Immature natural killer cell (primary cell): ENCODE results near the gene NSMF. TPM values are rescaled to one million over a fixed set of nuclear protein-coding genes. Genes with fewer than 3 reads are reported as not detected.

Experiments
- DNase-seq, 3 donors: peaks; one replicate each; pipeline ENCODE4 v3.0.0; 2022; ENCODE audit warnings: mixed read lengths in 1 of 3
- H3K27ac Mint-ChIP-seq, 6 donors: one replicate each; pipeline ENCODE4 v1.8.0; 2020; ENCODE audit warnings: mixed read lengths in 6 of 6, mild to moderate bottlenecking in 5 of 6, inconsistent platforms in 4 of 6, moderate library complexity in 3 of 6
- H3K27me3 Mint-ChIP-seq, 3 donors: one replicate each; pipeline ENCODE4 v1.8.0; 2020 to 2021; ENCODE audit warnings: low read depth in 3 of 3, mild to moderate bottlenecking in 3 of 3, mixed read lengths in 3 of 3, moderate library complexity in 3 of 3, inconsistent platforms in 1 of 3
- H3K36me3 Mint-ChIP-seq, 3 donors: one replicate each; pipeline ENCODE4 v1.8.0; 2020; ENCODE audit warnings: mixed read lengths in 3 of 3, inconsistent platforms in 2 of 3, mild to moderate bottlenecking in 2 of 3
- H3K4me1 Mint-ChIP-seq, 2 donors: one replicate each; pipeline ENCODE4 v1.8.0; 2020; ENCODE audit warnings: inconsistent platforms in 2 of 2, mild to moderate bottlenecking in 2 of 2, mixed read lengths in 2 of 2, moderate library complexity in 1 of 2
- H3K4me3 Mint-ChIP-seq, 5 donors: one replicate each; pipeline ENCODE4 v1.8.0; 2020; ENCODE audit warnings: mild to moderate bottlenecking in 5 of 5, mixed read lengths in 5 of 5, inconsistent platforms in 3 of 5, moderate library complexity in 3 of 5
- H3K9me3 Mint-ChIP-seq, 6 donors: one replicate each; pipeline ENCODE4 v1.8.0; 2020; ENCODE audit warnings: mild to moderate bottlenecking in 6 of 6, mixed read lengths in 6 of 6, inconsistent platforms in 4 of 6, moderate library complexity in 3 of 6
- polyA plus RNA-seq, 3 donors: library from polyadenylated mRNA; unstranded; fragments of 300-500 nt; fragmentation: Illumina TruSeq; gene quantifications; one replicate each; pipeline ENCODE4 v1.2.3, GENCODE V29; 2021

NSMF gene, protein sequence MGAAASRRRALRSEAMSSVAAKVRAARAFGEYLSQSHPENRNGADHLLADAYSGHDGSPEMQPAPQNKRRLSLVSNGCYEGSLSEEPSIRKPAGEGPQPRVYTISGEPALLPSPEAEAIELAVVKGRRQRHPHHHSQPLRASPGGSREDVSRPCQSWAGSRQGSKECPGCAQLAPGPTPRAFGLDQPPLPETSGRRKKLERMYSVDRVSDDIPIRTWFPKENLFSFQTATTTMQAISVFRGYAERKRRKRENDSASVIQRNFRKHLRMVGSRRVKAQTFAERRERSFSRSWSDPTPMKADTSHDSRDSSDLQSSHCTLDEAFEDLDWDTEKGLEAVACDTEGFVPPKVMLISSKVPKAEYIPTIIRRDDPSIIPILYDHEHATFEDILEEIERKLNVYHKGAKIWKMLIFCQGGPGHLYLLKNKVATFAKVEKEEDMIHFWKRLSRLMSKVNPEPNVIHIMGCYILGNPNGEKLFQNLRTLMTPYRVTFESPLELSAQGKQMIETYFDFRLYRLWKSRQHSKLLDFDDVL
- 10 to 100 TPM in 1 of 3 donors, 1 to 10 TPM in 2; 9.4 to 14.3 (median 9.6) TPM for polyA plus RNA-seq

DNA sequence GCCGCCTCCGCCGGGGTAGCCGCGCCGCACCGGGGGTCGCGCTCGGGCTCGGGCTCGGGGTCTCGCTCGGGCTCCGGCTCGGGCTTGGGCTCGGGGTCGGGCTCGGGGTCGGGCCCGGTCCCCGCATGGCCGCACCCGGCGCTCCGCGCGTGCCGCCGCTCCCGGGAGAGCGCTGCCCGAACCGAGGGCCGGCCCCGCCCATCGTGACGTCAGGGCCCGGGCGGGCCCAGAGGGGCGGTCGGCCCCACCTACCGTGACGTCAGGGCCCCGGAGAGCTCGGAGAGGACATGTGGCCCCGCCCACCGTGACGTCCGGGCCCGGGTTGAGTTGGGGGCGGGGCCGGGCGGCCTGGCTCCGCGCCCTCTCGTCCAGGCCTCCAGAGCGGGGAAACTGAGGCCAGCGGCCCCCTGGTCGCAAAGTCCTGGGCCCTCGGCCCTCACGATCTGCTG is at the start of gene NSMF:
Gene NSMF, minus strand, starts transcription at position 183 of the 449 bp plus-strand sequence. CDS start 232 bp downstream, outside the sequence.
- H3K27me3 Mint-ChIP-seq, result peaks cover 5 to 12% (median 7%) of the 10 kb centered on the region in 3 donors
- no peaks in the 10 kb centered on the region for H3K36me3 Mint-ChIP-seq
- H3K27ac Mint-ChIP-seq, result peak within 1 kb of the TSS; percentile 77 to 89 (median 84)
- H3K4me3 Mint-ChIP-seq, result peak within 1 kb of the TSS; percentile 54 to 69 (median 64)
- peaks cover 9 to 42% of the 10 kb centered on the region in 2 donors for H3K4me1 Mint-ChIP-seq
- peak; percentile 94 to 96 (median 96) for DNase-seq
- no peaks in the 10 kb centered on the region for H3K9me3 Mint-ChIP-seq

DNA sequence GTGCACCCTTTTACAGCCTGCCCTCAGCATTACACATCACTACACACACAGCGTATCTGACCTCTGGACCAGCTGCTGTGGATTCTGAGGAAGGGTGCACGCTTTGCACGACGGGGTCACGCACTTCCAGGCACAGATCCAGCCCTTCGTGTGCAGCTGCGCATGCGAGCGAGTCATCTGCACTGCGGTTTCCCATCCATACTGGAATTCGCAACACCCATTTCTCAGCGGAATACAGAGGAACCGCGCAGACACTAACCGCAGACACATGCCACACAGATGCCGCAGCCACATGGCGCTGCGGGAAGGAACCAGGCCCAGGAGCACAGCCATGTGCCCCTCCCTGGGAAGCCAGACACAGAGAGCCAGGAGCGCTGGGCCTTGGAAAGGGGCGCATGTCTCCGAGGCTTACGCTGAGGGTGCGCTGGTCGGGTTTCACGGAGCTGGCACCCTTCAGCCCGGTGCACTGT is 47.6 kb upstream of the NSMF start:
- Mint-ChIP-seq H3K27me3 (peaks cover under 1 to 13% (median 6%) of the 10 kb centered on the region in 3 donors), H3K4me1 (no peaks in the 10 kb centered on the region), H3K36me3 (peaks cover 0 to 7% (median 0%) of the 10 kb centered on the region in 3 donors), H3K9me3 (peaks cover 0 to 1% (median 0%) of the 10 kb centered on the region in 6 donors), H3K27ac (no peak overlapping the region), H3K4me3 (no peak overlapping the region)
- no peak for DNase-seq

DNA sequence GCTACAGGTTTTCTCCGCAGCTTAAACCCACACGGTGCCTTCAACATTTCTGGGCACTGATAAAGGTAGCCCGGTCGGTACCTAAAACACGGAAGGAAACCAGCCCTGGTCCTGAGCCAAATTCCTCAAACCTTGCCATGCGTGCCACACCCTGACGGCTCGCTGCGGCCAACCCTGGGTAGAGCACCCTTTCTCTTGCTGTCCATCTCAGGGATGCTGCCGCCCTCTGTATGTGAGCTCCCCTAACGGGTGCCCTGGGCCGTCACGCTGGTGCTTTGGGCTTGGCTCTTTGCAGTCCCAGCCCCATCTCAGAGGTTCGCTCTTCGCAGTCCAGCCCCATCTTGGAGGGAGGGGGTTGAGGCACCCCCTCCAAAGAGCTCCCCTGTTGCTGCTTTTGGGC is 47.1 kb upstream of the NSMF start:
- H3K4me1 Mint-ChIP-seq, result no peaks in the 10 kb centered on the region
- H3K27me3 Mint-ChIP-seq, result peaks cover 4 to 16% (median 7%) of the 10 kb centered on the region in 3 donors
- H3K27ac Mint-ChIP-seq, result no peak overlapping the region
- peaks cover 0 to 7% (median 0%) of the 10 kb centered on the region in 3 donors for H3K36me3 Mint-ChIP-seq
- DNase-seq, result no peak
- peaks cover 0 to 2% (median 0%) of the 10 kb centered on the region in 6 donors for H3K9me3 Mint-ChIP-seq
- no peak overlapping the region for H3K4me3 Mint-ChIP-seq

DNA sequence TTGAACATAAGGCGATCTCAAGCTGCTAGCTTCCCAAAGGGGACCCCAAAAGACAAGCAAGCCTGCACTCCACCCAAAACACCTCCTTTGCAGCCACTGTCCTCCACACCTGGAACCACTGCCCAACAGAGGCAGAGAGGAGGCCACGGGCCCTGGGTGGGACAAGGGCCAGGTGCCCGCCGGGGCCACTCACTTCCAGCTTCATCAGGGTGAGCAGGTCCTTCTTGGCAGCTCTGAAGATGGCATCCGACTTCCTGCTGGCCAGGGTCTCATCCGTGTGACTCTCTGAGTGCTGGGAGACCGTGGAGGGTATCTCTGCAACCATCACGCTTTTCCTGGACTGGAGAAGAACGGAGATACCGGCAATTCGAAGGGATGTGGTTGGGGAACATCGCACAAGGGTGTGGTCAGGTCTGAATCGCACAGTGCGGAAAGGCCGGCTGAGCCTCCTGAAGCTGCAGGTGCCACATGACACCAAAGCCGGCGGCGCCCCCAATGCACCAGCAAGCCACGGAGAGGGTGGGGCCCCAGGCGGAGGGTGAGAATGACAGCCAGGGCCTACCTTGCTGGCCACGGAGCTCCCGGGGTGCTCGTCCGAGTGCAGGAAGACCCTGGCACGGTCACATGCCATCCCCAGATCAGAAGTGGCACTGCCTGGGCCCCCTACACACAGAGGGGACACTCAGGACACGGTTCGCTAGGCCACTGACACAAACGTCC is 46.4 kb upstream of the NSMF start:
- Mint-ChIP-seq H3K4me3 (no peak overlapping the region), H3K4me1 (no peaks in the 10 kb centered on the region), H3K27me3 (peaks cover 4 to 16% (median 8%) of the 10 kb centered on the region in 3 donors), H3K27ac (no peak overlapping the region), H3K9me3 (peaks cover 0 to 2% (median 0%) of the 10 kb centered on the region in 6 donors), H3K36me3 (peaks cover 0 to 7% (median 0%) of the 10 kb centered on the region in 3 donors)
- DNase-seq, result no peak

DNA sequence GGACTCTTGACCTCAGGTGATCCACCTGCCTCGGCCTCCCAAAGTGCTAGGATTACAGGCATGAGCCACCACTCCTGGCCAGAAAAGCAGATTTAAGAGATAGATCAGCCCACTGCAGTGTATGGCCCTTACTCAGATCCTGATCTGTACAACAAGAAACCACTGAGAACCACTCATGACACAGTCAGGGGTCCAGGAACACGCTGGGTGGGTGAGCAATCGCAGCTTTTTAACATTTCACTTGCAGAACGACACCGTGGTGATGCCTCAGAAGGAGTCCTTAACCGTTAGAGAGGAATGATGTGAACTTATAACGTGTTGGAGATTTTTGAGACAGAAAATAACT is 45.3 kb upstream of the NSMF start:
- H3K4me3 Mint-ChIP-seq, result no peak overlapping the region
- H3K4me1 Mint-ChIP-seq, result no peaks in the 10 kb centered on the region
- no peak for DNase-seq
- H3K27me3 Mint-ChIP-seq, result peaks cover 4 to 16% (median 8%) of the 10 kb centered on the region in 3 donors
- H3K27ac Mint-ChIP-seq, result no peak overlapping the region
- peaks cover 0 to 2% (median 0%) of the 10 kb centered on the region in 6 donors for H3K9me3 Mint-ChIP-seq
- peaks cover 0 to 7% (median 0%) of the 10 kb centered on the region in 3 donors for H3K36me3 Mint-ChIP-seq

DNA sequence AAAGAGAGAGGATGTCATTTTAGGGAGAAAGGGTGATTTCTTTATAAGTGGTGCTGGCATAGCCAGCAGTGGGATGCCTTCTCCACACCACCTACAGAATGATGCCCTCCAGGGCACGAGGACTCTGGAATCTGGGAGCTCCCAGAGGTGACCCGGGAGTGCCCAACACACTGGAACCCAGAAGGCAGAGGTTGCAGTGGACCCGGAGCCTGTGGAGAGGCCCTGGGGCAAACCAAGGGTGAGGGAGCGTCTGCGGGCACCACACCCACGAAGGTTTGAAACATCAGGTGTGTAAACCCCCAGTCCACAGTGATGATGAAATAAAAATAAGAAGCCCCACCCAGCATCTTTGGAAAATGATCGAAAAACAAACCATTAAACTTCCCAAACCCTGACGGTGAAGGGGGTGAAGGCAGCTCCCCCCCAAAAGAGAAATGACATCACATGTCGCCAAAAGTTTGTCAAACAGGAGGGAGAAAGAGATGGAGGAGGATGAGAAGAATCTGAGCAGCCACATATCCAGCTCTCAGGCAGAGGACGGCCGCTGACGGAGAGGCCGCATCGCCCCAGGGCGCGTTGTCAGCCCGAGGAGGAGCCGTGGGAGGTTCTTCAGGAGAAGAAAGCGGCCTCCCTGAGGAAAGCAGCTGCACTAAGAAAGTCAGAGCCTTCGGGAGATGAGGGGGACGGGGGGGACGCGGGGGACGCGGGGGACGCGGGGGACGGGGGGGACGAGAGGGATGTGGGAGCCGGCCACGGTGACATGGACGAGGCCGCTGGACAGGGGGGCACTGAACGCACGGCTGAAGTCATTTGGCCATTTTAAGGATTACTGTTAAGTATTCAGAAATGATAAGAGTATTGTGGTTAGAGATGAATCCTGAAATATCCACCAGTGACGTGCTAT is 43.1 kb upstream of the NSMF start:
- DNase-seq, result no peak
- Mint-ChIP-seq H3K27ac (peak overlapping the region; percentile 15 to 83 (median 74)), H3K36me3 (no peaks in the 10 kb centered on the region), H3K27me3 (peaks cover 4 to 16% (median 8%) of the 10 kb centered on the region in 3 donors), H3K4me1 (no peaks in the 10 kb centered on the region), H3K4me3 (peak overlapping the region in 2 of 5 donors; percentile 27 to 29), H3K9me3 (peaks cover 0 to 2% (median 0%) of the 10 kb centered on the region in 6 donors)

DNA sequence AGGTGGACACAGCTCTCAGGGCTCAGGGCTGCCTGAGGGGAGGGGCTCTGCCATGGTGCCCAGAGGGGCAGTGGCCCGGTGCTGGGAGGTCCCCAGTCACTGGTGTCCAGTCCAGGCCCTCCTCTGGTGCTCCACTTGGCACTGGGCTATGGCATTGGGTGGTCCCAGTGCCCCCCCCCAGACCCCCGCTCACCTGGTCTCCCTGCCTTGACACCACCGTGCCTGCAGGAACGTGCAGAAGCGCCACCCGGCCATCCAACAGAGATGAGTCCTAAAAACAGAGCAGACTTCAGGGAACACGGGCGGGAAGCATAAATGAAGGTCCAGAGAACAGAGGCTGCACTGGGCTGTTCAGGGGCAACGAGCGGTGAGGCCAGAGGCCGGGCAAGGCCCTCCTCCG is 42.3 kb upstream of the NSMF start:
- H3K4me3 Mint-ChIP-seq, result peak overlapping the region in 1 of 5 donors; percentile 27
- H3K4me1 Mint-ChIP-seq, result no peaks in the 10 kb centered on the region
- H3K36me3 Mint-ChIP-seq, result no peaks in the 10 kb centered on the region
- H3K9me3 Mint-ChIP-seq, result peaks cover 0 to 2% (median 0%) of the 10 kb centered on the region in 6 donors
- no peak for DNase-seq
- H3K27ac Mint-ChIP-seq, result peak overlapping the region in 5 of 6 donors; percentile 15 to 83 (median 78)
- peaks cover 4 to 16% (median 8%) of the 10 kb centered on the region in 3 donors for H3K27me3 Mint-ChIP-seq

DNA sequence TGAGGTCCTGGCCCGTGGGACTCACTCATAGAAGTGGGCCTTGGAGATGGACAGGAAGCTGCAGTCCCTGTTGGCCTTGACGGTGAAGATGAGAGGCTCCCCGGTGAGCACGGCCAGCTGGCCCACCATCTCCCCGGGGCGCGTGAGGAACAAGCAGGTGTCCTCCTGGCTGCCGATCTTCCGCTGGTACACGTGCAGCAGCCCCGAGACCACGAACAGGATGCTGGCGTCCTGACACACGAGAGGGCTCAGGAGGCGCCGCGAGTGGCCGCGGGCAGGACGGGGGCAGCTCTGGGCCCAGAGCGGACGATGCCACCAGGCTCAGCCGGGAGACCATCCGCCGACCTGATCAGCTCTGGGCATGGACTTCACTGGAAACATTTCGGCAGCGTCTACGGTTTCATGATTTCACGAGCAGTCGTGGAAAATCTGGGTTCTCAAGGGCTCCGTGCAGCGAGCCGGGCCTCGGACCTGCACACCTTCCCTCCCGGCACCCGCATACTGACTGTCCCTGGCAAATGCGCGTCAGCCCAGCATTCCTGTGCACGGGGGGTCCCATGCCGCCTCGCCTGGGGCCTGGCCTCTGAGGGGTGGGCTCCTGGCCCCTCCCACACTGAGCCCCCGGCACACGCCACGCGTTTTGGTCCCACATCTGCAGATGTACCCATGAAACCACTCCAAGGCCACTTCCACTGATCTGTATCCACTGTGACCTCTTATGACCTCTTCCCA is 41.7 kb upstream of the NSMF start:
- no peak overlapping the region for H3K4me3 Mint-ChIP-seq
- H3K4me1 Mint-ChIP-seq, result no peaks in the 10 kb centered on the region
- H3K9me3 Mint-ChIP-seq, result peaks cover 0 to 2% (median 0%) of the 10 kb centered on the region in 6 donors
- DNase-seq, result no peak
- peaks cover 4 to 16% (median 10%) of the 10 kb centered on the region in 3 donors for H3K27me3 Mint-ChIP-seq
- no peak overlapping the region for H3K27ac Mint-ChIP-seq
- no peaks in the 10 kb centered on the region for H3K36me3 Mint-ChIP-seq

DNA sequence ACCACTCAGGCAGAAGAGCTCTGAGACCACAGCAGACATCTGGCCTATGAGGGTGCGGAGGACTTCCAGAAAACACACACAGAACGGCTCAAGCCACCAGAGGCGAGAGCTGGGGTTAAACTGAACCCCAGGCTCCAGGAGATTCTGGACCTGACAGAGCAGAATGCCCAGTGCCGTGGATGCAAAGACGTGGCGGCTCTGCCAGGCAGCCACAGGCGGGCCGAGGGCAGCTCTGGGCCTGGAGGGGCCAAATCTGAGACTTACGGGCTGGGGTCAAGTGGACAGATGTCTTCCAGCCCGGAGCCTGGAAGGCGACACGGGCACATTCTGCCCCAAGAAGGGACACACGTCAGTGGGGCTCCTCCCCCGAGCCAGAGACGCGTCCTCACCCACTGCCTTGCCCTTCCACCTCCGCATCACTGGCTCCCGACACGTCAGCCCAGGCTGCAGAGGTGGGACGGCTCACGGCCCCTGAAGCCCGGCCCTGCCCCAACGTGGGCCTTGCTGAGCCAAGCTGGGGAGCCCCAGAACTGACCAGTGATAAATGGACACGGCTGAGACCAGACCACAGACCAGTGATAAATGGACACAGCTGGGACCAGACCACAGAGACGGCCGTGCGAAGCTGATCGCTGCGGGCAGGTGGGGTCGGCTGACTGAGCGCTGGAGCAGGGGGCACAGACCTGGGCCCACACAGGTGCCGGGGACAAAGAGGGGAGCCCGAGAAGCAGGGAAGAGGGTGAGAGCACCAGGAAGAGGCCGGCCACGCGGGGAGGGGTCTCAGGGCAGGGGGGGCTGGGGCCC is 40.9 kb upstream of the NSMF start:
- H3K27me3 Mint-ChIP-seq, result peaks cover 4 to 16% (median 10%) of the 10 kb centered on the region in 3 donors
- H3K9me3 Mint-ChIP-seq, result peaks cover 0 to 2% (median 0%) of the 10 kb centered on the region in 6 donors
- DNase-seq, result no peak
- H3K4me3 Mint-ChIP-seq, result no peak overlapping the region
- H3K36me3 Mint-ChIP-seq, result no peaks in the 10 kb centered on the region
- H3K27ac Mint-ChIP-seq, result no peak overlapping the region
- no peaks in the 10 kb centered on the region for H3K4me1 Mint-ChIP-seq

DNA sequence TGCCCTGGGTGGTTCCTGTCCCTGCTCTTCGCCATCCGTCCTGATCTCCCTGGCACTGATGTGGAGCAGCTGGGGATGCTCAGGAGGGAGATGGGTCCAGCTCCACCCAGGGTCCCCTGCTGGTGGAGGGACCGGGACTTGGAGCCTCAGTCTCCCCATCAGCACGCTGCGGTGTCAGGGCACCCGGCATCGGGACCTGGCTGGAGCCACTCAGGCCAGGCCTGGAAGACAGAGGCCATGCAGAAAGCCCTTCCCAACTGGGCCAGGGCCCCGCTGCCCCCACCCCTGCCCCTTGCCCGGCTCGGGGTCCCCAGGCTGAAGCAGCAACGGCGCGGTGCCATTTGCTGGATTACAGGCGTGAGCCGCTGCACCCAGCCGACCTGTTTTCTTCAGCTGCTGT is 40.3 kb upstream of the NSMF start:
- DNase-seq, result no peak
- H3K9me3 Mint-ChIP-seq, result peaks cover 0 to 2% (median 0%) of the 10 kb centered on the region in 6 donors
- no peak overlapping the region for H3K4me3 Mint-ChIP-seq
- H3K27me3 Mint-ChIP-seq, result peaks cover 4 to 16% (median 10%) of the 10 kb centered on the region in 3 donors
- H3K4me1 Mint-ChIP-seq, result no peaks in the 10 kb centered on the region
- no peaks in the 10 kb centered on the region for H3K36me3 Mint-ChIP-seq
- H3K27ac Mint-ChIP-seq, result no peak overlapping the region

DNA sequence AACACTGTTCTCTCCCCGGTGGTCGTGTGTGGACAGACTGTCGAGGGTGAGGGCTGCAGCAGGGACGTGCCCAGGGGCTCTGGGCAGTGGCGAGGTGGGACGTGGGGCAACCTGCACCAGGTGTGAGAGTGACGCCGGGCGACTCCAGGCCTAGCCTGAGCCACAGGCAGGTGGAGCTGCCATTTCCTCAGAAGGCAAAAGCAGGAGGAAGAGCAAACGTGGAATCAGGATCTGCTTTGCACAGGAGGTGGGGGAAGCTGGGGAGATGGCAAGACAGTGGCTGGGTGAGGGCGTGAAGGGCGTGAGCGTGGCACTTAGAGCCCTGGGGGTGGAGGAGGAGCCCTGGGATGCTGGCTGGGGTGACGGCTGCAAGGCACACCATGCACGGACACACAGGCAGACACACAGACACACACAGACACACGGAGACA is 39.6 kb upstream of the NSMF start:
- Mint-ChIP-seq H3K4me1 (peaks cover 0 to 2% of the 10 kb centered on the region in 2 donors), H3K4me3 (no peak overlapping the region), H3K36me3 (no peaks in the 10 kb centered on the region), H3K27ac (peak overlapping the region in 1 of 6 donors; percentile 23), H3K9me3 (peaks cover 0 to 2% (median 0%) of the 10 kb centered on the region in 6 donors), H3K27me3 (peaks cover 4 to 16% (median 8%) of the 10 kb centered on the region in 3 donors)
- no peak for DNase-seq
